GM19452 (cell line): ENCODE results near the gene GPR137.

ENCODE experiments used
- ATAC-seq: cut with Tn5 transposase; IDR thresholded peaks from one replicate; pipeline ENCODE4 v1.9.1; 2021; ENCODE audit not compliant: unreplicated experiment

GPR137 gene

GRCh38 chr11:64263021-64263946, 22.4 kb upstream of the GPR137 start:
- ATAC-seq: no peak

GRCh38 chr11:64263947-64264317, 21.7 kb upstream of the GPR137 start:
- no peak for ATAC-seq

GRCh38 chr11:64264371-64264852, 21.2 kb upstream of the GPR137 start:
- ATAC-seq: no peak

GRCh38 chr11:64265176-64266160, 20.2 kb upstream of the GPR137 start:
- ATAC-seq: no peak

GRCh38 chr11:64266339-64266738, 19.3 kb upstream of the GPR137 start:
- ATAC-seq: no peak

GRCh38 chr11:64267207-64267945, 18.3 kb upstream of the GPR137 start:
- ATAC-seq: no peak

GRCh38 chr11:64268025-64268892, 17.4 kb upstream of the GPR137 start:
- no peak for ATAC-seq

GRCh38 chr11:64268893-64269539, 16.6 kb upstream of the GPR137 start:
- ATAC-seq: no peak

- ATAC-seq: peak; percentile 64
Observed at GRCh38 chr11:64269540-64270220, 16.0 kb upstream of the GPR137 start.

- no peak for ATAC-seq
Observed at GRCh38 chr11:64275031-64275800, 10.4 kb upstream of the GPR137 start.

GRCh38 chr11:64275841-64276240, 9.8 kb upstream of the GPR137 start:
- no peak for ATAC-seq

- no peak for ATAC-seq
Observed at GRCh38 chr11:64276653-64277431, 8.8 kb upstream of the GPR137 start.

- ATAC-seq: no peak
Observed at GRCh38 chr11:64278576-64279190, 7.0 kb upstream of the GPR137 start.

GRCh38 chr11:64281957-64282770, 3.5 kb upstream of the GPR137 start:
- no peak for ATAC-seq

- ATAC-seq: no peak
Observed at GRCh38 chr11:64283092-64283491, 2.6 kb upstream of the GPR137 start.
